K562 (cell line): Measurements from ENCODE around the gene RNF19B. TPM values are rescaled to one million over a fixed set of nuclear protein-coding genes. Genes with fewer than 3 reads are reported as not detected.

Experiments used
- ADNP ChIP-seq: fragments of 200-800 bp; sonication (Bioruptor generic); IDR thresholded peaks from 2 replicates; pipeline ENCODE4 v1.6.1; 2016; ENCODE audit warnings: missing genetic modification characterization, missing compliant biosample characterization
- BRD9 ChIP-seq: fragments of 450-650 bp; IDR thresholded peaks from 2 replicates; pipeline ENCODE4 v1.6.1; 2018; ENCODE audit warnings: low read depth; ENCODE audit not compliant: partially characterized antibody
- CAMTA2 ChIP-seq: fragments of 250-450 bp; sonication (Bioruptor Pico); conservative IDR thresholded peaks from 2 replicates; pipeline ENCODE4 v1.5.1; 2022
- CHD4 ChIP-seq: fragments of 200-600 bp; sonication (generic); IDR thresholded peaks from 3 replicates; pipeline ENCODE4 v1.6.1; 2012; ENCODE audit warnings: low read depth, mild to moderate bottlenecking, mixed read lengths, low read length, inconsistent platforms; ENCODE audit not compliant: insufficient read depth, insufficient replicate concordance, poor library complexity, severe bottlenecking
- DEAF1 ChIP-seq: fragments of 450-650 bp; formaldehyde crosslinking; IDR thresholded peaks from 2 replicates; pipeline ENCODE4 v1.4.0; 2020; ENCODE audit warnings: mild to moderate bottlenecking, moderate library complexity
- ERF ChIP-seq: fragments of 450-650 bp; formaldehyde crosslinking; IDR thresholded peaks from 2 replicates; pipeline ENCODE4 v1.4.0; 2020; ENCODE audit warnings: mild to moderate bottlenecking, mixed read lengths
- FOXJ3 ChIP-seq: sonication (generic); formaldehyde crosslinking; IDR thresholded peaks from 2 replicates; pipeline ENCODE4 v1.4.0; 2020; ENCODE audit warnings: mild to moderate bottlenecking, missing genetic modification reagents
- GTF2E2 ChIP-seq: fragments of 200-800 bp; sonication (Bioruptor generic); IDR thresholded peaks from 2 replicates; pipeline ENCODE4 v1.6.1; 2016; ENCODE audit warnings: missing genetic modification characterization, missing compliant biosample characterization
- HOXB6 ChIP-seq: fragments of 250-450 bp; sonication (Bioruptor Pico); IDR thresholded peaks from 2 replicates; pipeline ENCODE4 v1.5.1; 2022; ENCODE audit warnings: mild to moderate bottlenecking, borderline replicate concordance
- KLF10 ChIP-seq: fragments of 250-450 bp; sonication (Bioruptor Pico); IDR thresholded peaks from 2 replicates; pipeline ENCODE4 v1.6.1; 2021; ENCODE audit warnings: matching md5 sums
- MLX ChIP-seq, 2 experiments: fragments of 450-650 bp in 1 of 2; sonication (generic) in 1 of 2; formaldehyde crosslinking; conservative IDR thresholded peaks; 2 replicates each; pipeline versions ENCODE4 v1.4.0 to v1.8.1; 2020 to 2022; ENCODE audit warnings: mild to moderate bottlenecking in 1 of 2, missing genetic modification reagents in 1 of 2
- PRMT5 ChIP-seq: sonication (generic); formaldehyde crosslinking; IDR thresholded peaks from 2 replicates; pipeline ENCODE4 v1.5.0; 2020; ENCODE audit warnings: missing genetic modification reagents
- RCOR1 ChIP-seq, 2 experiments: IDR thresholded peaks; 2 replicates each; pipeline ENCODE4 v1.6.1; 2012; ENCODE audit warnings: low read depth in 2 of 2, low read length in 2 of 2, borderline replicate concordance in 1 of 2, improper control_type of control experiment in 1 of 2
- ZBTB40 ChIP-seq, 2 experiments: fragments of 450-650 bp in 1 of 2; sonication (generic) in 1 of 2; formaldehyde crosslinking in 1 of 2; IDR thresholded peaks; 2 replicates each; pipeline versions ENCODE4 v1.7.1 to v1.9.0; 2016 to 2022; ENCODE audit warnings: inconsistent platforms in 1 of 2, mild to moderate bottlenecking in 1 of 2, missing genetic modification reagents in 1 of 2
- ZKSCAN3 ChIP-seq: fragments of 250-450 bp; sonication (Bioruptor Pico); IDR thresholded peaks from 2 replicates; pipeline ENCODE4 v1.4.0; 2020
- ZNF3 ChIP-seq: fragments of 250-450 bp; sonication (Bioruptor Pico); IDR thresholded peaks from 2 replicates; pipeline ENCODE4 v1.5.0; 2021; ENCODE audit warnings: mild to moderate bottlenecking, moderate library complexity
- ZNF586 ChIP-seq: fragments of 450-650 bp; formaldehyde crosslinking; conservative IDR thresholded peaks from 2 replicates; pipeline ENCODE4 v1.4.0; 2020; ENCODE audit warnings: mild to moderate bottlenecking, moderate library complexity
- polyA plus RNA-seq, 8 experiments: library from polyadenylated mRNA; depleted of rRNA in 4 of 8; stranded (reverse) in 5 of 8; unstranded in 3 of 8; fragments of >200 nt; fragmentation: Nextera tagmentation in 2 of 8; fragmentation: Illumina TruSeq in 1 of 8; extraction: Ambion mirVana in 2 of 8; extraction: Trizol in 1 of 8; gene quantifications; 2 replicates each; pipeline versions ENCODE4 v1.2.1 to v1.2.3, GENCODE V29; 2011 to 2014; ENCODE audit warnings: inconsistent platforms in 1 of 8, missing spikeins in 1 of 8
- total RNA-seq, 7 experiments: library from RNA; depleted of rRNA in 6 of 7; stranded (reverse); fragments of >200 nt in 6 of 7; fragmentation: Illumina TruSeq in 2 of 7; extraction: Trizol in 2 of 7; gene quantifications; 2 replicates each; pipeline versions ENCODE4 v1.2.1 to v1.2.3, GENCODE V29; 2011 to 2021; ENCODE audit warnings: low replicate concordance in 1 of 7

RNF19B gene
- total and polyA plus RNA-seq, 9 of the 15 experiments (the other 6 are each of a cell fraction or from before 2014, with no cell fraction given), result 2.6 to 14.9 (median 10.1) TPM

- no peak for TF ChIP-seq FOXJ3 (CRISPR knock-in tag)
- TF ChIP-seq GTF2E2 (tag), result no peak
- no peak for TF ChIP-seq BRD9
- no peak for TF ChIP-seq MLX (CRISPR knock-in tag; conservative IDR thresholded peaks at IDR 0.05)
- no peak for TF ChIP-seq ZKSCAN3 (CRISPR knock-in tag)
- no peak for TF ChIP-seq ERF
- no peak for TF ChIP-seq CAMTA2 (CRISPR knock-in tag)
- no peak for TF ChIP-seq DEAF1
- no peak for TF ChIP-seq KLF10 (CRISPR knock-in tag)
- TF ChIP-seq CHD4, result no peak
- TF ChIP-seq HOXB6, result no peak
- TF ChIP-seq ZNF586 (CRISPR knock-in tag), result no peak
- TF ChIP-seq ZNF3 (CRISPR knock-in tag), result no peak
- no peak for TF ChIP-seq PRMT5
- peak; percentile 50 for TF ChIP-seq ADNP (tag)
- peak; percentile 5; the same call in 1 of the 2 replicates for TF ChIP-seq ZBTB40 (IDR thresholded peaks at IDR 0.05)
- no peak for TF ChIP-seq ZBTB40 (CRISPR knock-in tag; IDR thresholded peaks at IDR 0.05)
- TF ChIP-seq RCOR1 (IDR thresholded peaks at IDR 0.05; ENCODE audit: borderline replicate concordance in 1 of 2, low read depth in 2 of 2, low read length in 2 of 2), result 0 out of 4 replicates have a peak, but pooled peaks of 1 of the 2 experiments have one; percentile 8
These were observed 62.6 kb downstream of the RNF19B start (continued) for GRCh38 chr1:32901823-32902534.
